Activated CD4-positive, alpha-beta memory T cell treated with anti-CD3 and anti-CD28 coated beads, Interleukin-2, amount 10 ng/mL, durations not matched to agents 7 days and 5 days (primary cell): ENCODE data around the gene MMP26. TPM values are rescaled to one million over a fixed set of nuclear protein-coding genes. Genes with fewer than 3 reads are reported as not detected.

Experiments
- total RNA-seq, 2 experiments: library from RNA; stranded (reverse); gene quantifications; one replicate each; pipeline ENCODE4 v1.2.3, GENCODE V29; 2021

The MMP26 gene
- total RNA-seq, 2 experiments from 2014 or later: not detected

Other genes starting within 250 kb of the MMP26 start
- not detected for gene OR52K1, start 222.1 kb upstream of the MMP26 start, total RNA-seq
- not detected for gene OR52M1, start 159.6 kb upstream of the MMP26 start, total RNA-seq
- not detected for gene OR52I2, start 123.0 kb upstream of the MMP26 start, total RNA-seq
- not detected for gene OR52I1, start 110.7 kb upstream of the MMP26 start, total RNA-seq
- gene TRIM68, start 96.6 kb upstream of the MMP26 start, total RNA-seq: 10 to 100 TPM; 11.6 to 12.7 TPM
- gene OR51D1, start 67.3 kb upstream of the MMP26 start, total RNA-seq: not detected
- not detected for gene OR51E1, start 60.8 kb upstream of the MMP26 start, total RNA-seq
- not detected for gene OR51E2, start 6.9 kb upstream of the MMP26 start, total RNA-seq
- not detected for gene OR51F1, start 65.2 kb downstream of the MMP26 start, total RNA-seq
- gene OR52R1, start 99.6 kb downstream of the MMP26 start, total RNA-seq: not detected
- gene OR51F2, start 116.5 kb downstream of the MMP26 start, total RNA-seq: not detected
- not detected for gene OR51S1, start 144.4 kb downstream of the MMP26 start, total RNA-seq
- gene OR51T1, start 177.1 kb downstream of the MMP26 start, total RNA-seq: not detected
- gene OR51A7, start 199.0 kb downstream of the MMP26 start, total RNA-seq: not detected
- not detected for gene OR51G2, start 214.6 kb downstream of the MMP26 start, total RNA-seq
- gene OR51G1, start 219.6 kb downstream of the MMP26 start, total RNA-seq: not detected
- not detected for gene OR51A4, start 242.8 kb downstream of the MMP26 start, total RNA-seq